ENCODE data around the gene THRB. TPM values are rescaled to one million over a fixed set of nuclear protein-coding genes. Genes with fewer than 3 reads are reported as not detected.

The THRB gene
- total and polyA plus RNA-seq, 9 of the 15 experiments (the other 6 are each of a cell fraction or from before 2014, with no cell fraction given) = 1.7 to 14.9 (median 6.9) TPM

DNA sequence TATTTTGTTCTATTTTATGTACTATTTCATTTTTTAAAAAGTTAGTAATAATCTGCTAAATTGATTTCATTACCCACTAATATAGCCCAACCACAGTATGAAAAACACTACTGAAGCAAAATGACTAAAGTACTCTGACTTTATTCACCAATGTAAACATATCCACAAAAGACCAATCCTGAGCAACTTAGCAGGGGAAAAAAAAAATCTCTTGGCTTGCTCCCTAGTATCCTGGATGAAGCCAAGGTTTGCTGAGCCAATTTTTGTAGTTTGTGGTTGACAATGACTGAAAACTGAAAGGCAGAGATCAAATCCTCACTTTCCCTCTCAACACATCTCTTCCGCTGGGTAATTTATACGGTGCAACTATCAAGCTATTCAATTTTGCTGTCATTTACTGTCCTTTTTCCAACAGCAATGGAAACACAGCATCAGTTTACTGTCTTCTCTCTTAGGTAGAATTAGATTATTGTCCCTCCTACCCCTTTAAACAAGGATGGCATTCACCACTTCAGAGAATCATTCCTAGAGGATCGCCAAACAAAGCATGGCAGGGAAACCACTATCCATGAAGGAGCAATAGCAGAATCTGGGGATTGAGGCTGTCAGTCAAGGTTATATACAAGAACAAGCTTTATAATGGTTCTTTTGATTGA is 149.7 kb downstream of the THRB start (continued):
- TF ChIP-seq RNF219 (CRISPR knock-in tag; IDR thresholded peaks at IDR 0.05) = no peak
- no peak for TF ChIP-seq SMARCB1 (IDR thresholded peaks at IDR 0.05; ENCODE audit: insufficient read length, low read depth)
- no peak for TF ChIP-seq TAF1 (IDR thresholded peaks at IDR 0.05; ENCODE audit: control insufficient read depth, extremely low read depth, insufficient read depth, low read length, severe bottlenecking)
- no peak for TF ChIP-seq ILF3 (IDR thresholded peaks at IDR 0.05; ENCODE audit: borderline replicate concordance)
- TF ChIP-seq CBX2 (IDR thresholded peaks at IDR 0.05; ENCODE audit: insufficient read depth, low read length, poor library complexity, severe bottlenecking) = no peak
- no peak for TF ChIP-seq PURB (CRISPR knock-in tag; IDR thresholded peaks at IDR 0.05; ENCODE audit: low read depth)

DNA sequence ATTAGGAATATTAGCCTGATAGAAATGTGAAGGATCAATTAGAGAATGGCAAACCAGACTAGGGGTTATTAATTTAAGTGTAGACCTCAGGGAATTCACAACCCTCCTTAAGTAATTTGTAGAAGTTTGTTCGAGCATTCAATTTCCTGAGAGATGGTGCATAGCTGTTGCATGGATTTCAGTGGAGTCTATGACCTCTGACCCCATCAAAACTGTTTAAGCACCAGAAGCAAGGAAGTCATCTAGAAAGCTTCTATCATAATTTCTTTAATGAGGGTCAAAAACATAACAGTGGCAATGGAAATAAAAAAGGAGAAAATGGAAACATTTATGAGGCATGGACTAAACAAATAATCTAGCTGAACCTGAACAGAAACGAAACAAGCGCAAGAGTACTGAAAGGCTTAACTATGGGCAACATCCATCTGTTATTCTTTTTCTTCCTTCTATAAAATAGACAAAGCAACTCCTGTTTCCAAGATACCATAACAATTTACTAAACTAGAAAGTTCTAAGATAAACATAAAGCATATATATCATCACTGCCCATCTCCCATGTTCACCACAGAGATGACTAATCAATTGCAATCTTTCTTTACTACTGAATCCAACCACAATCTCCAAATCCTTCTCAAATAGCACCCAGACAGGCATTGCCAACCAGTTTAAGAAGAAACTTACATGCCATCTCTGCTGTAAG is 151.4 kb downstream of the THRB start:
- Histone ChIP-seq H3K4me3 (no peak overlapping the region), H3K9ac (ENCODE audit: insufficient read depth in 1 of 2, low read depth in 2 of 2, low read length in 2 of 2) (no peak overlapping the region), H3K27ac (ENCODE audit: extremely low read depth, low read depth, low read length) (no peak overlapping the region), H4K20me1 (replicated peaks; ENCODE audit: control insufficient read depth, insufficient read depth, low read length) (no peaks in the 10 kb centered on the region), H3K27me3 (ENCODE audit: control insufficient read depth in 2 of 2, insufficient read depth in 2 of 2, low read length in 2 of 2) (no peaks in the 10 kb centered on the region), H3K4me2 (ENCODE audit: insufficient read depth, low read length) (no peak overlapping the region), H3K4me1 (replicated peaks in 1 of 2; ENCODE audit: control insufficient read depth in 2 of 2, insufficient read depth in 2 of 2, low read length in 2 of 2) (peaks cover 4 to 26% of the 10 kb centered on the region in 2 experiments; a peak in 3 of 5 replicates), H3K79me2 (ENCODE audit: control insufficient read depth, insufficient read depth, low read length) (peaks cover 31% of the 10 kb centered on the region), H3K9me3 (replicated peaks; ENCODE audit: control insufficient read depth, insufficient read depth, low read depth, low read length) (no peaks in the 10 kb centered on the region), H3K9me1 (ENCODE audit: control insufficient read depth, insufficient read depth, low read length) (no peaks in the 10 kb centered on the region), H2AFZ (ENCODE audit: low read depth, low read length) (no peak overlapping the region), H3K36me3 (ENCODE audit: control insufficient read depth, insufficient read depth, low read length) (no peaks in the 10 kb centered on the region)
- no peak for DNase-seq (ENCODE audit: extremely low read depth in 1 of 4, low spot score in 3 of 4)
- in situ Hi-C loops (cut with MboI) = no loop called here
- POLR2A ChIA-PET = interaction anchor here (1.0 to 1.3 kb wide), 3 partner anchors 9 to 72 kb away, joined by 3 to 7 read pairs (median 4); no protein-coding TSS in a partner anchor
- no TSS peak for BruUV-seq (replicated peaks)
- CTCF ChIA-PET (ENCODE audit: low intra/inter-chr PET ratio) = no interaction called here
- 62% methylated on average over 3 of the region's 3 CpGs for WGBS (ENCODE audit: insufficient coverage, low coverage, missing lambda C conversion rate)
- FAIRE-seq = no peak
- no peak for ATAC-seq
- intact Hi-C loops (cut with micrococcal nuclease) = no loop called here
- peak; percentile 61; the same call in 1 of the 2 replicates for TF ChIP-seq DPF2 (IDR thresholded peaks at IDR 0.05)
- TF ChIP-seq CCNT2 (IDR thresholded peaks at IDR 0.05; ENCODE audit: borderline replicate concordance, extremely low read depth, insufficient read length, low read depth, low read length) = peak; percentile 23
- TF ChIP-seq MEIS2 (IDR thresholded peaks at IDR 0.05; ENCODE audit: partially characterized antibody) = peak; percentile 55
- no peak for TF ChIP-seq NR4A1 (CRISPR knock-in tag; IDR thresholded peaks at IDR 0.05)
- peak; percentile 55; the same call in 1 of the 2 replicates for TF ChIP-seq NR4A1 (tag; IDR thresholded peaks at IDR 0.05)
- TF ChIP-seq EP300 (IDR thresholded peaks at IDR 0.05; ENCODE audit: low read length) = peak; percentile 23; the same call in 1 of the 2 replicates
- no peak for TF ChIP-seq NR2C2 (CRISPR knock-in tag; IDR thresholded peaks at IDR 0.05)
- TF ChIP-seq NR2C2 (tag; IDR thresholded peaks at IDR 0.05) = peak; percentile 74; the same call in 1 of the 2 replicates
- no peak for TF ChIP-seq HDAC8 (tag; IDR thresholded peaks at IDR 0.05)
- TF ChIP-seq NR2C1 (IDR thresholded peaks at IDR 0.05) = peak; percentile 71
- TF ChIP-seq NR2C1 (tag; IDR thresholded peaks at IDR 0.05) = peak; percentile 84
- 0 out of 2 replicates have a peak, but pooled peaks have one; percentile 5 for TF ChIP-seq CBFA2T3 (IDR thresholded peaks at IDR 0.05)
- TF ChIP-seq ARID1B (IDR thresholded peaks at IDR 0.05) = peak; percentile 53

All from K562 (cell line).